Fibroblast of mammary gland (primary cell): ENCODE data around the gene MXD4.

Experiments used
- DNase-seq: peaks from one replicate; pipeline ENCODE4 v3.0.0-alpha.2; 2010; ENCODE audit warnings: low read depth
- H3K4me3 ChIP-seq: 2 replicates; pipeline ENCODE4 v1.5.1; 2011; ENCODE audit warnings: low read depth, mild to moderate bottlenecking, low read length, moderate library complexity; ENCODE audit not compliant: control insufficient read depth
- CTCF ChIP-seq: conservative IDR thresholded peaks from 2 replicates; pipeline ENCODE4 v1.5.1; 2011; ENCODE audit warnings: low read depth, low read length, inconsistent platforms; ENCODE audit not compliant: control insufficient read depth, insufficient read depth

Gene MXD4

GRCh38 chr4:2270341-2271165 is 8.6 kb upstream of the MXD4 start:
- TF ChIP-seq CTCF, result no peak
- no peak overlapping the region for H3K4me3 ChIP-seq
- DNase-seq, result no peak

DNA sequence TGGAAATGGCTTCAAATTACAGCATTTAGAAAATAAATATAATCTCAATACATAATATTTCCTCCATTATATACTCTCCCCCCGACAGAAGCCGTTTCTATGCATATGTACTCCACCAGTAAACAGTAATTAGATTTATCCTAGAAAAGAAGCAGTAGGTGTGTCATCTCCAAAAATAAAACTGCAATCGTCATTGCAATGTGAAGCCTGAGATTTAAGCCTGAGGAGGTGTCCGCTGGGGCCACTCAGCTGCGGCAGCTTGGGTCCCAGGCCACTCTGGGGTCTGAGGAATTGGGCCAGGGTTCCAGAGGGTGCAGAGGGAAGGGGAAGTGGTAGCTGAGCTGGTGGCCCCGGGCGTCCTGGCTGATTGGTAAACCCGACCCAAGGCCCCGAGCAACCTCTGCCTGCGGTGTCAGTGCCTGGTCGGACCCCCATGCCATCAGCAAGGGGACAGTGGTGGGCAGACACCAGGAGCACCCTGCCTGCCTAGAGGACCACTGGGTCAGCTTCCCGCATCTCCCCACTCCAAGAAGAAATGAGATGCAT is 7.8 kb upstream of the MXD4 start:
- no peak overlapping the region for H3K4me3 ChIP-seq
- DNase-seq, result no peak
- TF ChIP-seq CTCF, result no peak

GRCh38 chr4:2269206-2269531 is 7.3 kb upstream of the MXD4 start:
- H3K4me3 ChIP-seq, result no peak overlapping the region
- no peak for DNase-seq
- no peak for TF ChIP-seq CTCF

DNA sequence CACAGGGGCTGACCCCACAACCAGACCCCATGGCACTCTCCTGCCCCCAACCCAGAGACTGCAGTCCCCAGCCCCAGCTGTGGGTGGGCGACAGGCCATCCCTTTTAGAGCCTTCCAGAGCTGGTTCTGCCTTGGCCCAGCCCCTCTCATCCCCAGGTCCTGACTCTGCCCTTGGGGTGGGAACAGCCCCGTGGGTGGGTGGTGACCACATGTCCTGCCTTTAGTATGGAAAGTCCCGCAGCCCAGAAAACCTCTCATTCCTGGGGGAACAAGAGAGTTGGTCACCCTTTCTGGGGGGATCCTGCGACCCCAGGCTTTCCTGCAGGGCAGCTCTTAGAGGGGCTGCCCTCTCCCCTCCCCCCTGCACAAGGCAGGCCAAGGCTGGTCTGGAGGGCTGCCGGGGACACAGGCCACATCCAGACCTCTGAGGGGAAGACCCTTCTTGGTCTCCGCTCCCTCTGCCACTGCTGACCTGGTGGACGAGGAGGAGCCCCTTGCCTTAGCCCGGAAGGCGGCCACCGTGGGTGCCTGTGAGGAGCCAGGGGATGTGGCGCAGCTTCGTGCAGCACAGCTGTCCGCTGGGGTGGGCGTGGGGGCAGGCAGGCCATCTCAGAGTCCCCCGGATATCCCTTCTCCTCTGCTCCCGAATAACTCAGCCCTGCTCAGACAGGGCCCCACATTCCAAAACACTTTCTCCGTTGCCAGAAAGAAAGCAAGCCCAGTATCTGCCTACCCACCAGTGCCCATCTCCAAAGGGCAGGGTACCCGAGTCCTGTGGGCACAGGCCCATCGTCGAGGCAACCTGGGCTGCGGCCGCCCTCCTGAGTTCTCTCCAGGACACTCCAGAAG is 6.7 kb upstream of the MXD4 start:
- DNase-seq, result no peak
- TF ChIP-seq CTCF, result no peak
- no peak overlapping the region for H3K4me3 ChIP-seq

DNA sequence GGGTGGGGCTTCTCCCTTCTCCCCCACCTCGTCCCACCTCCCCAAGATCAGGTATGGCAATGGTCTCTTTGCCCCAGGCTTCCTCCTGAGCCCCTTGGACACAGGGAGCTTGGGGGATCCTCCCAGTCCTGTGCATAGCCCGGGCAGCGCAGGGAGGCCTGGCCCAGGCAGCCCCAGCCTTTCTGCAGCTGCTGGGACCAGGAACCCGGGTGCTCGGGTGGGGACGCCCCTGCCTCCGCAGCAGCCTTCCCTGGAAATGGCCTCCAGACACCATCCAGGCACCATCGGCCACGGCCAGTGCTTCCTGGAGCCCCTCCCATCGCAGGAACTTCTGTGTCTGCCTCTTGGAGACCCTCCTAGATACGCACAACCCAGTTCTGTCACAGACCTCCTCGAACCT is 5.9 kb upstream of the MXD4 start:
- TF ChIP-seq CTCF, result no peak
- DNase-seq, result no peak
- H3K4me3 ChIP-seq, result no peak overlapping the region

GRCh38 chr4:2267320-2267811 is 5.5 kb upstream of the MXD4 start:
- DNase-seq, result no peak
- no peak for TF ChIP-seq CTCF
- no peak overlapping the region for H3K4me3 ChIP-seq
